ENCODE measurements around the gene SLC29A4.

SLC29A4 gene

GRCh38 chr7:5324961-5325360, 42.2 kb downstream of the SLC29A4 start:
- DNase-seq (ENCODE audit: low spot score) = no peak

DNA sequence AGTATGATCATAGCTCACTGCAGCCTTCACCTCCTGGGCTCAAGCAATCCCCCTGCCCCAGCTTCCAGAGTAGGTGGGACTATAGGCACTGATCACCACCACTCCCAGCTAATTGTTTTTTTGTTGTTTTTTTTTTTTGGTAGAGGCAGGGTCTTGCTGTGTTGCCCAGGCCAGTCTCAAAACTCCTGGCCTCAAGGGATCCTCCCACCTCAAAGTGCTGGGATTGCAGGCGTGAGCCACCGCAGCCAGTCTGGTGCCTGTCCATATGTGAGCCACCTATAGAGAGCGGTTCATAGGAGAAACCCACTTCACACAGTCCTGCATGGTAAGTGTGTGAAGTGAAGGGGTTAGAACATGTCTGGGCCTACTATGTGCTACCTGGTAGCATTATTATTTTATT, 47.5 kb downstream of the SLC29A4 start:
- no peak for DNase-seq (ENCODE audit: low spot score)

GRCh38 chr7:5332579-5332978, 49.8 kb downstream of the SLC29A4 start:
- no peak for DNase-seq (ENCODE audit: low spot score)

- DNase-seq (ENCODE audit: low spot score) = no peak
These were observed 50.6 kb downstream of the SLC29A4 start for GRCh38 chr7:5333121-5334045.

- DNase-seq (ENCODE audit: low spot score) = no peak
These were observed 51.9 kb downstream of the SLC29A4 start for GRCh38 chr7:5334671-5335070.

- DNase-seq (ENCODE audit: low spot score) = no peak
These were observed 54.3 kb downstream of the SLC29A4 start for GRCh38 chr7:5337047-5337446.

GRCh38 chr7:5339955-5340354, 57.2 kb downstream of the SLC29A4 start:
- no peak for DNase-seq (ENCODE audit: low spot score)

- no peak for DNase-seq (ENCODE audit: low spot score)
These were observed 59.9 kb downstream of the SLC29A4 start for GRCh38 chr7:5342631-5343030.

DNA sequence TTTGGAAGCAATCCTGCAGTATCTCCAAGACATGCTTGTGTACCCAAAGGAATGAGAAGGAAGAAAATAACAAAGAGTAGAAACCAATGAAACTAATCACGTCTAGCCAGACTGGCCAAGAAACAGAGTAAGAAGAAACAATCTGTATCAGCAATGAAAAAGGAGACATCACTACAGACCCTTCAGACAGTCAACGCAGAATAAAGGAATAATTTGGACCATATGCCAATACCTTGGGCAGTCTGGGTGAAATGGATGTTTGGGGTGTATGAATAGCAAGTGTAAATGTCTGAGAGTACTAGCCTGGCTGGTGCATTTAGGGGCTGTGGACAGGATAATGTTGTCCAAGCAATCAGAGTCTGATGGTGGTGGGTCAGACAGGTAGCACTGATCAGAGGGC, 61.1 kb downstream of the SLC29A4 start:
- DNase-seq (ENCODE audit: low spot score) = no peak

DNA sequence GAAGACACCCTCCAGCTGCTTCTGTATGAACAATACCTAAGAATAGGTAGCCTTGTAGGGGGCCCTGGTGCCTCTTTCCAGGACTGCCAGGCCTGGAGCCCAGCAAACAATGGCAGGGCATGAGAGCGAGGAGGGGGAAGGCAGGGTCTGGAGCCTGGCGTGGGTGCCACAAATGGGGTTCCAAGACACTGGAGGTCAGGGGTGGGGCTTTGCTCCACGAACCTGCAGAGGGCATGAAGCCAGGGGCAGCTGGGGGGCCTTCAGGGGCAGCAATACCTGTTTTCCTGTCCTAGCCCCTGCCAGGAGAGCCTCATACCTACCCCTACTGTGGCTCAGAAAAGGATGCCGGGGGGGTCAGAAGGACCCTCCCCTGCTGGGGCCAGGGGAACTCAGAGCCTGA, 61.6 kb downstream of the SLC29A4 start:
- no peak for DNase-seq (ENCODE audit: low spot score)

DNA sequence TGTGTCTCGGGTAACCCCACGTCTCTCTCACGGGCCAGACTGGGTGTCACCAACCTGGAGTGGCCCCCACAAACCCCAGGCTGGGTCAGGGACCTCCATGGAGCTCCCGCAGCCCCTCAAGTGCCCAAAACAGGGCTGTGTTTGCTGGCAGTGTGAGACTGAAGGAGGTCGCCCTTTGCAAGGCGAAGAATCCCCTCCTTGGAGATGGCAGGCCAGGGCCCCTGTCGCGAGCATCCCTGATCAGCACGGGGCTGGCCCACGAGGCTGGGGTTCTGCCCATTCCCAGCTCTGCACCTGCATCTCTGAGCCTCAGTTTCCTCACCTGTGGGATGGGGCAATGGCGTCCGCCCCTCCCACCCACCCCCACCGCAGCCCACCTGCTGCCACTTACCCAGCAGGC, 62.4 kb downstream of the SLC29A4 start:
- no peak for DNase-seq (ENCODE audit: low spot score)

- DNase-seq (ENCODE audit: low spot score) = no peak
These were observed 62.9 kb downstream of the SLC29A4 start for GRCh38 chr7:5345671-5346070.

DNA sequence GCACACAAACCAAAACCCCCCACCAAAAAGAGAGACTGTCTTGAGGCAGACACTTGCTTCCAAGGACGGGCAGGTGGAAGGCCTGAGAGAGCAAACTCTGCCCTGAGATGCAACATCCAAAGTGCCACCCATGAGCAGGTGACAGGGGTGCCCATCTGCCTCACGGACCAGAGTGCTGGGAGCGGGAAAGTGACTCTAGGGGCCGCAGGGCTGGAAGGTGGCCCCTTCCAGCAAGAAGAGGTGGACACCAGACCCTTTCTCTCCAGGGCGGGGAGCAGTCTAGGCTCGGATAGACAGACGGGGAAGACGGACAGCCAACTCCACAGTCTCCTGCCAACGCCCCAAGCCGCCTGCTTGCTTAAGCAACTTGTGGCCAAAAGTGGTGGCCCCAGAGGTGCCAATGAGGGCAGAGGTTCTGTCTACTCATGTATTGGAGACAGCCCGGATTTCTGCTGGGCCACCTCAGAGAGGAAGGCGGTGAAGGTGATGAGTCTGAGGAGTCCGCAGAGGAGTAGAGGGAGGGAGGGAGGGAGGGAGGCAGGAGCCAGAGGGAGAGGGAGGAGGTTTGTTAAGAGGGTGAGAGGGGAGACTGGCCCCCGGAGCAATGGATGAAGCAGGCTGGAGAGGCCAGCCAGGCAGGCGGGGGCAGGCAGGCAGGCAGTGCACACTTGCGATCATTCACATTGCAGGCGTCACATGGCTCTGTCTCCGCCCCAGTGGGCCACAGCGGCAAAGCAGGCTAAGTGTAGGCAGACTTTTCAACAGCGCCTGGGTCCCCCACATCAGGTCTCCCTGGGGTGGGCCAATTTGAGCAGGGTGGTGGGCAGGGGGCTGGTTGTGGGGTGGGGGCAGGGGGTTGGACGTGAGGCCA, 65.6 kb downstream of the SLC29A4 start:
- DNase-seq (ENCODE audit: low spot score) = no peak

DNA sequence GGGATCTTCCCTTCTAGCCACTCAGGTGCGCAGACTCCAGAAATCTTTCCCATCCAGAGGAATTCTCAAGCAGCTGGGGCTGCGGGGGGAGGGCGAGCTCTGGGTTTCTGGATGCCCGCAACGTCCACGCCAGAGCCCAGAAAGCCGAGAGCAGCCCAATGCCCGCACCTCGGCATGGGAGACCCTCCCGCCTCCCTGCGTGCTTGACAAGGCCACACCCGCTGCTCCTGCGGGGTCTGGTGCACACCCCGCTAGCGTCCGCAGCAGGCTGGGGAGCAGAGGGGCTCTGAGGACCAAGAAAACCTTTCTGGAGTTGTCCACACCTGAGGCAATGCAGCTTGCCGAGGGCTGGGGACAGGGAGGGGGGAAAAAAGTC, 66.2 kb downstream of the SLC29A4 start:
- no peak for DNase-seq (ENCODE audit: low spot score)

DNA sequence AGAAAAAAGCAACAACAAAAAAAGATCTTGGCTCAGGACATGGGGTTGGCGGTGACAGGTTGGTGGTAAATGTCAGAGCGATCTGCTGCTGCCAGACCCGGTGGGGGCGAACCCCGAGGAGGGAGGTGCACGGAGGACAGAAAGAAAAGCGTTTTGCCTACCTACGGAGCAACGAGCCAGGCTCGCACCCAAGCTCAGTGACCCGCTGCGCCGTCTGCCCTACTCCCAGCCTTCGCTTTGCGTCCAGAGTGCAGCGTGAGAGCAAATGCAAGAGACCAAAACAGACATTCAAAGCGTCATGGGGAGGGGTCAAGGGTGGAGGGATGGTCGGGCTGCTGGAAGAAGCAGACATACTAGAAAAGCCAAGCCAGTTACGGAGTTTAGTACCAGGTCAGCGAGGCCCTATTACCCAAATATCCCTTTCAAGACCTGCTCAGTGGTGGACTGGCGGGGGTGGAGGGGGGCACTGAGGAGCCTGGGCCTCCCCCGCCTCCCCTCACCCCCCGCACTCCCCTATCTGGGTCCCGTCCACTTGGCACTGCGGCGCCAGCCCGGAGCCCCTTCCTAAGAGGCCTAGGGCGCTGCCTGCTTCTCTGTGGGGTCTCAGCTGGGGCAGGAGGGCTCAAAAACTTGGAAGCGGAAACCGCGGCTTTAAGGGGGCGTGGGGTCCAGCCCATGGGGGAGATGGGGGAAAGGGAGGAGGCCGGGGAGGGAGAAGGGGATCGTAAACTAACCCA, 66.9 kb downstream of the SLC29A4 start:
- DNase-seq (ENCODE audit: low spot score) = no peak

DNA sequence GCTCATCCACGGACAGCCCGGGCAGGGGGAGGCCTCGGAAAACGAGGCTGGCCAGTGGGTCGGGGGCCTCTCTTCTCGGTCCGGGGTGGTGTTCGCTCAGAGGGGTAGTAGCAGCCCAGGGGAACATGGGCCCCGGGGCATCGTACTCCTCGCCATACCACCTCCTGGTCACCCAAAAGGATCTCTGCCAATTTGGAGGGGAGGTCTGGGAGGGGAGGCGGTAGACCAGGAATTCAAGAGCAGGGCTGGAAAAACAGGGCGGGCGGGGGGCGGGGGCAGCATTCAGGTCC, 67.4 kb downstream of the SLC29A4 start:
- DNase-seq (ENCODE audit: low spot score) = no peak

DNA sequence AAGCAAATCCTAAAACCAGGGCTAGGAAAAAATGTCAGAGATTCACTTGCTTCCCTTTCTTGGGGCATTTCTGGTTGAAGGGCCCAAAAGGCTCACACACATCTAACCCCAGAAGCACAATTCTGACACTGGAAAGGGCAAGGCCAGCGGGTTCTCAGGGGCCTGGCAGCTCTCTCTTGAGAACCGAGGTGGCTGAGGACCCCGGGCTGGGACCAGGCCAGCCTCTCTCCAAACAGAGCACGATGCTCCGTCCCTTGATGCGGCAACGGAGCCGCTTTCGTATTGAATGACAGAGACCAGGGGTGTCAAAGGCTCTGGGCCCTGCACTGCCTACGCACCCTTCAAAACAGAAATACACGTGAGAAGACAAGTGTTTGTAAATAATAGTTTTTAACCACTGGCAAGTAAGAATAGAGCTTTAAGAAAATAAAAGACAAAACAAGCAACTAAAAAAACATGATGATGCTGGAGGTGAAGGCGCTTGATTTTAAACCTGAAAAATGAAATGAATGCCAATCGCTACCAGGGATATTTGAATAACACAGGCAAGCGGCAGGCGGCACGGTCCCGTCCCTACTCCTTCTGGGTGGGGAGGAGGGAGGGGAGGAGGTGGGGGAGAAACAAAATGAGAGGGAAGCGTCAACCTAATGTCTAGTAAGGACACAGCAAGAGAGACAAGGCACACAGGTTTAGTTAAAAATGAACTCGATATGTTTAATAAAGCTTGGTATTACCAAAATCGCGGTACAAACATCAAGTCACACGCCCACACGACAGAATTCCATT, 68.0 kb downstream of the SLC29A4 start:
- DNase-seq (ENCODE audit: low spot score) = no peak

- DNase-seq (ENCODE audit: low spot score) = no peak
These were observed 68.9 kb downstream of the SLC29A4 start for GRCh38 chr7:5351507-5352265.

GRCh38 chr7:5352440-5353010, 69.8 kb downstream of the SLC29A4 start:
- DNase-seq (ENCODE audit: low spot score) = no peak

DNA sequence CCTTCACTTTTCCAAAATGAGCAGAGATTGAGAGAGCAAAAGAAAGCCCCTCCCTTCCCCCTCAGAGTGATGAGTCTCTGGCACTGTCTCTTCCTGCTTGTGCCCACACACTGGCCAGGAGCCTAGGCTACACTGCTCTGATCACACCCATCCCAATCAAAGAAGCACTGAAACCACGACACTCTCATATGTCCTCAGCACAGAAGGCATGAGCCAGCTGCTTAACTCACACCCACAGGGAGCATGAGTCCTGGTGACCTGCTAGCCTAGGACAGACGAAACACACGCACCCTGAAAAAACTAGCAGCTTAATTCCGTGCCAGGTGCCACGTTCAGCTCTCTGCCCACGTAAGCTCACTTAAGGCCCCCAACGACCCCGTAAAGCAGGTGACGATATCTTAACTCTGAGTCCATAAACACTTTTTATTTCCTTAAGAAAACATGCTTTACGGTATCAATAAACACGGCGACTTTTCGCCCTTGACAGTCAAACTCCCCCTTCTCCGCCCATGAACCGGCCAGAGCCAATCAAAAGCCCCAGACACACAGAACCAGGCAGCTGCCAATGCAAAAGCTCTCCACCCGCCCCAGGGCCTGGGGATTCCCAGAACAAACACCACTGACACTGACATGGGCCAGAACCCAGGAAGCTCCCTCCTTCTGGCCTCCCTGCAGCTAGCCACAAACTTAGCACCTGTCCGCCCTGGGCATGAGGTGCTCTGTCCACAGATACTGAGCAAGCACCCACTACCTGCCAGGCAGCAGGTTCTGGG, 71.9 kb downstream of the SLC29A4 start:
- no peak for DNase-seq (ENCODE audit: low spot score)

Measured in CD4-positive, alpha-beta T cell treated with Interleukin-15 for 4 hours (primary cell).